B cell (primary cell): ENCODE data around the gene GULP1. TPM values are rescaled to one million over a fixed set of nuclear protein-coding genes. Genes with fewer than 3 reads are reported as not detected.

Experiments
- ATAC-seq: fragments of 200-7000 bp; cut with Tn5 transposase; one replicate; pipeline ENCODE4 v1.10.0; 2021; ENCODE audit warnings: low read depth, mild to moderate bottlenecking, moderate number of reproducible peaks, moderate library complexity
- CTCF ChIA-PET: fragments of 350-600 bp; sonication (Branson Sonifier 250); formaldehyde crosslinking; loops from one replicate; lab custom pipeline; 2021; ENCODE audit warnings: antibody characterized with exemption, inconsistent platforms; lab: Charles Lee
- POLR2A ChIA-PET: fragments of 350-600 bp; sonication (Branson Sonifier 250); formaldehyde crosslinking; loops from one replicate; lab custom pipeline; 2021; ENCODE audit warnings: antibody characterized with exemption; lab: Charles Lee
- DNase-seq: peaks from one replicate; pipeline ENCODE4 v3.0.0; 2013
- H2AFZ ChIP-seq: 2 replicates; pipeline ENCODE4 v1.6.1; 2012; ENCODE audit warnings: mild to moderate bottlenecking, low read depth, low read length; ENCODE audit not compliant: insufficient read depth, poor library complexity, severe bottlenecking
- H3K27ac ChIP-seq, 2 donors: 1 replicate in 1 of 2; 2 replicates in 1 of 2; pipeline ENCODE4 v1.5.1; 2012 to 2013; ENCODE audit warnings: low read length in 2 of 2, mild to moderate bottlenecking in 2 of 2, moderate library complexity in 1 of 2
- H3K27me3 ChIP-seq, 4 experiments: fragments of 200-600 bp in 1 of 4; sonication (generic) in 1 of 4; replicated peaks in 1 of 4; 1 replicate in 2 of 4; 2 replicates in 2 of 4; pipeline versions ENCODE4 v1.6.1 to v1.7.0; 2013 to 2016; ENCODE audit warnings: low read length in 3 of 4, mild to moderate bottlenecking in 2 of 4, mixed read lengths in 1 of 4, moderate library complexity in 1 of 4; ENCODE audit not compliant: insufficient read depth in 4 of 4, control insufficient read depth in 3 of 4; ENCODE audit errors: control extremely low read depth in 1 of 4
- H3K36me3 ChIP-seq, 2 experiments: replicated peaks in 1 of 2; 1 replicate in 1 of 2; 2 replicates in 1 of 2; pipeline versions ENCODE4 v1.6.1 to v1.7.1; 2013; ENCODE audit warnings: low read length in 1 of 2; ENCODE audit not compliant: insufficient read depth in 2 of 2, control insufficient read depth in 1 of 2; ENCODE audit errors: control extremely low read depth in 1 of 2, extremely low read depth in 1 of 2
- H3K4me1 ChIP-seq, 2 donors: fragments of 200-600 bp in 1 of 2; sonication (generic) in 1 of 2; 1 replicate in 1 of 2; 2 replicates in 1 of 2; pipeline versions ENCODE4 v1.5.1 to v1.6.1; 2013 to 2017; ENCODE audit warnings: low read length in 2 of 2; ENCODE audit not compliant: control insufficient read depth in 2 of 2, insufficient read depth in 2 of 2
- H3K4me2 ChIP-seq: replicated peaks from 2 replicates; pipeline ENCODE3; 2012; ENCODE audit warnings: mild to moderate bottlenecking, low read depth, low read length; ENCODE audit not compliant: poor library complexity, severe bottlenecking
- H3K4me3 ChIP-seq, 5 experiments: fragments of 200-600 bp in 1 of 5; sonication (generic) in 1 of 5; 1 replicate in 3 of 5; 2 replicates in 2 of 5; pipeline versions ENCODE4 v1.5.1 to v1.7.0; 2011 to 2016; ENCODE audit warnings: low read length in 4 of 5, mild to moderate bottlenecking in 4 of 5, low read depth in 2 of 5, control low read depth in 1 of 5, moderate library complexity in 1 of 5; ENCODE audit not compliant: insufficient read depth in 1 of 5; ENCODE audit errors: control extremely low read depth in 1 of 5, extremely low read depth in 1 of 5
- H3K79me2 ChIP-seq: fragments of 200-600 bp; sonication (generic); one replicate; pipeline ENCODE4 v1.6.0; 2016; ENCODE audit warnings: low read length; ENCODE audit not compliant: control insufficient read depth, insufficient read depth
- H3K9ac ChIP-seq: fragments of 200-600 bp; sonication (generic); 2 replicates; pipeline ENCODE4 v1.6.1; 2017; ENCODE audit warnings: mild to moderate bottlenecking, low read length, moderate library complexity
- H3K9me3 ChIP-seq, 3 donors: one replicate each; pipeline versions ENCODE4 v1.6.1 to v1.7.1; 2013; ENCODE audit warnings: low read length in 2 of 3; ENCODE audit not compliant: control insufficient read depth in 2 of 3, insufficient read depth in 1 of 3; ENCODE audit errors: control extremely low read depth in 1 of 3
- H4K20me1 ChIP-seq: 2 replicates; pipeline ENCODE4 v1.6.0; 2012; ENCODE audit warnings: mild to moderate bottlenecking, low read length; ENCODE audit not compliant: insufficient read depth, control insufficient read depth, poor library complexity, severe bottlenecking
- H3K27ac Mint-ChIP-seq: one replicate; pipeline ENCODE4 v1.8.0; 2021; ENCODE audit warnings: mixed read lengths
- H3K27me3 Mint-ChIP-seq: one replicate; pipeline ENCODE4 v1.8.0; 2021; ENCODE audit warnings: mixed read lengths
- H3K4me1 Mint-ChIP-seq: one replicate; pipeline ENCODE4 v1.8.0; 2021; ENCODE audit warnings: mixed read lengths
- H3K4me3 Mint-ChIP-seq: one replicate; pipeline ENCODE4 v1.8.0; 2021; ENCODE audit warnings: mixed read lengths
- H3K9me3 Mint-ChIP-seq: one replicate; pipeline ENCODE4 v1.8.0; 2022; ENCODE audit warnings: mixed read lengths; ENCODE audit not compliant: insufficient read depth
- CTCF ChIP-seq: fragments of 200-600 bp; IDR thresholded peaks from one replicate; pipeline ENCODE4 v1.8.0; 2022; ENCODE audit warnings: antibody characterized with exemption, mild to moderate bottlenecking
- EZH2 ChIP-seq: IDR thresholded peaks from 2 replicates; pipeline ENCODE4 v1.6.1; 2012; ENCODE audit warnings: borderline replicate concordance, low read depth, mild to moderate bottlenecking, moderate library complexity, low read length; ENCODE audit not compliant: insufficient read depth, poor library complexity, severe bottlenecking
- WGBS: methylation state at CpG from one replicate; pipeline ENCODE4 v1.1.5; 2013; ENCODE audit warnings: missing lambda C conversion rate; ENCODE audit not compliant: insufficient coverage; 5-methylcytosine and 5-hydroxymethylcytosine counted together
- intact Hi-C: fragments of 100-400 bp; cut with micrococcal nuclease; formaldehyde crosslinking; loops from one replicate; pipeline ENCODE4 v1.10.0; 2022
- polyA plus RNA-seq: library from polyadenylated mRNA; depleted of rRNA; stranded (reverse); fragments of >200 nt; gene quantifications from 2 replicates; pipeline ENCODE4 v1.2.3, GENCODE V29; 2012
- total RNA-seq, 2 donors: library from RNA; stranded (reverse); fragments of 120-200 nt in 1 of 2; gene quantifications; 1 replicate in 1 of 2; 2 replicates in 1 of 2; pipeline versions ENCODE4 v1.2.3 to v1.2.4, GENCODE V29; 2013 to 2022

GULP1 gene
- total and polyA plus RNA-seq, 2 donors (not counting 1 experiment from before 2014, with no cell fraction given): not detected

- H3K4me1 ChIP-seq: no peaks in the 10 kb centered on the region
- no peaks in the 10 kb centered on the region for H3K36me3 ChIP-seq
- no peaks in the 10 kb centered on the region for H3K9me3 ChIP-seq
- H3K9me3 Mint-ChIP-seq: no peaks in the 10 kb centered on the region
- H3K4me1 Mint-ChIP-seq: no peaks in the 10 kb centered on the region
- H3K4me3 Mint-ChIP-seq: no peak overlapping the region
- H3K79me2 ChIP-seq: no peaks in the 10 kb centered on the region
- CTCF ChIA-PET: no interaction called here
- H3K4me2 ChIP-seq: no peak overlapping the region
- H3K27me3 Mint-ChIP-seq: no peaks in the 10 kb centered on the region
- WGBS: no CpG with 5 or more reads among the region's 2 CpGs
- POLR2A ChIA-PET: no interaction called here
- H3K27ac Mint-ChIP-seq: no peak overlapping the region
- no peak for TF ChIP-seq EZH2
- TF ChIP-seq CTCF: no peak
- H2AFZ ChIP-seq: no peak overlapping the region
- H3K9ac ChIP-seq: no peak overlapping the region
- no peak overlapping the region for H3K27ac ChIP-seq
- intact Hi-C loops: no loop called here
- H3K27me3 ChIP-seq: no peaks in the 10 kb centered on the region
- H4K20me1 ChIP-seq: no peaks in the 10 kb centered on the region
- no peak for ATAC-seq
- no peak for DNase-seq
- no peak overlapping the region for H3K4me3 ChIP-seq
These were observed 307.5 kb downstream of the GULP1 start for GRCh38 chr2:188599140-188599539.

GRCh38 chr2:188600536-188601210, 309.0 kb downstream of the GULP1 start:
- TF ChIP-seq EZH2 (no peak), CTCF (no peak)
- Histone ChIP-seq H2AFZ (no peak overlapping the region), H3K79me2 (no peaks in the 10 kb centered on the region), H4K20me1 (no peaks in the 10 kb centered on the region), H3K36me3 (no peaks in the 10 kb centered on the region), H3K9me3 (peaks cover 0 to 3% (median 0%) of the 10 kb centered on the region in 3 donors), H3K27ac (no peak overlapping the region), H3K9ac (no peak overlapping the region), H3K4me1 (no peaks in the 10 kb centered on the region), H3K27me3 (no peaks in the 10 kb centered on the region), H3K4me2 (no peak overlapping the region), H3K4me3 (no peak overlapping the region)
- no peaks in the 10 kb centered on the region for H3K27me3 Mint-ChIP-seq
- intact Hi-C loops: no loop called here
- no peak for ATAC-seq
- DNase-seq: no peak
- no peak overlapping the region for H3K27ac Mint-ChIP-seq
- no peak overlapping the region for H3K4me3 Mint-ChIP-seq
- CTCF ChIA-PET: no interaction called here
- H3K4me1 Mint-ChIP-seq: no peaks in the 10 kb centered on the region
- H3K9me3 Mint-ChIP-seq: no peaks in the 10 kb centered on the region
- POLR2A ChIA-PET: no interaction called here
- WGBS: no CpG with 5 or more reads among the region's 5 CpGs
